ENCODE data around the gene PUM2.

DNA sequence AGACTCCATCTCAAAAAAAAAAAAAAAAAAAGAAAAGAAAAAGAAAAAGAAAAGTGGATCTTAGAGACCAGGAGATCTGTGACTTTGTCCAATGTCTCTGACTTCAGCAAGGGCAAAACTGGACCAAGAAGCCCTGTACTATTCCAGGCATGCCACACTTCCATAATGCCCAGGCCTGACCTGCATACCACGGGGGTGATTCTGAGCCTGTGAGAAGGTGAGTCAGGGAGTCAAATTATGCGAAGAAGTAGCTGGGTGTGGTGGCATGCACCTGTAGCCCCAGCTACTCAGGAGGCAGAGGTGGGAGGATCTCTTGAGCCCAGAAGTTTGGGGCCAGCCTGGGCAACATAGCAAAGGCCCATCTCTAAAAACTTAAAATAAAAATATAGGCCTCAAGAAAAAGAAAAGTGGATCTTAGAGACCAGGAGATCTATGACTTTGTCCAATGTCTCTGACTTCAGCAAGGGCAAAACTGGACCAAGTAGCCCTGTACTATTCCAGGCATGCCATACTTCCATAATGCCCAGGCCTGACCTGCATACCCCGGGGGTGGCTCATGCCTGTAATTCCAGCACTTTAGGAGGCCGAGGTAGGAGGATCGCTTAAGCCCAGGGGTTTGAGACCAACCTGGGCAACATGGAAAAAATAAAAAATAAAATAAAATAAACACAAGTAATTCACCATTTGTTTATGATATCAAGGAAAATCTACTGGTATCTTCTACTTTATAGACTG lies 12.2 kb upstream of the PUM2 start:
- TF ChIP-seq, protein P1, sequence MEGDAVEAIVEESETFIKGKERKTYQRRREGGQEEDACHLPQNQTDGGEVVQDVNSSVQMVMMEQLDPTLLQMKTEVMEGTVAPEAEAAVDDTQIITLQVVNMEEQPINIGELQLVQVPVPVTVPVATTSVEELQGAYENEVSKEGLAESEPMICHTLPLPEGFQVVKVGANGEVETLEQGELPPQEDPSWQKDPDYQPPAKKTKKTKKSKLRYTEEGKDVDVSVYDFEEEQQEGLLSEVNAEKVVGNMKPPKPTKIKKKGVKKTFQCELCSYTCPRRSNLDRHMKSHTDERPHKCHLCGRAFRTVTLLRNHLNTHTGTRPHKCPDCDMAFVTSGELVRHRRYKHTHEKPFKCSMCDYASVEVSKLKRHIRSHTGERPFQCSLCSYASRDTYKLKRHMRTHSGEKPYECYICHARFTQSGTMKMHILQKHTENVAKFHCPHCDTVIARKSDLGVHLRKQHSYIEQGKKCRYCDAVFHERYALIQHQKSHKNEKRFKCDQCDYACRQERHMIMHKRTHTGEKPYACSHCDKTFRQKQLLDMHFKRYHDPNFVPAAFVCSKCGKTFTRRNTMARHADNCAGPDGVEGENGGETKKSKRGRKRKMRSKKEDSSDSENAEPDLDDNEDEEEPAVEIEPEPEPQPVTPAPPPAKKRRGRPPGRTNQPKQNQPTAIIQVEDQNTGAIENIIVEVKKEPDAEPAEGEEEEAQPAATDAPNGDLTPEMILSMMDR (IDR thresholded peaks at IDR 0.05; ENCODE audit: insufficient read depth, low read length, poor library complexity, severe bottlenecking) = no peak
- no peak for TF ChIP-seq EZH2phosphoT487 (conservative IDR thresholded peaks at IDR 0.05; ENCODE audit: low read length)
